Neuronal stem cell (in vitro differentiated cells): ENCODE results near the gene ZFAND2A.
"Not testable (repeated sequence)": the region's sequence is repeated elsewhere in the genome, so short reads cannot be mapped to it uniquely, and the experiment has no call there.

ENCODE experiments used
- DNase-seq: peaks from one replicate; pipeline ENCODE4 v3.0.0-alpha.2; 2013; ENCODE audit warnings: low spot score
- H2AFZ ChIP-seq: one replicate; pipeline ENCODE4 v1.6.1; 2013; ENCODE audit warnings: mild to moderate bottlenecking, low read length, inconsistent platforms
- H2AK5ac ChIP-seq: 2 replicates; pipeline ENCODE4 v1.6.1; 2013; ENCODE audit warnings: low read depth, mild to moderate bottlenecking, inconsistent platforms, low read length, moderate library complexity, mixed read lengths
- H2BK120ac ChIP-seq: 2 replicates; pipeline ENCODE4 v1.6.1; 2013; ENCODE audit warnings: low read depth, mild to moderate bottlenecking, inconsistent platforms, low read length, moderate library complexity, mixed read lengths
- H2BK12ac ChIP-seq: one replicate; pipeline ENCODE4 v1.6.1; 2013; ENCODE audit warnings: low read length, inconsistent platforms
- H2BK15ac ChIP-seq: 2 replicates; pipeline ENCODE4 v1.6.1; 2013; ENCODE audit warnings: mild to moderate bottlenecking, low read length, inconsistent platforms, mixed read lengths
- H2BK5ac ChIP-seq: one replicate; pipeline ENCODE4 v1.6.1; 2013; ENCODE audit warnings: inconsistent platforms, mild to moderate bottlenecking, low read length, moderate library complexity
- H3K14ac ChIP-seq: one replicate; pipeline ENCODE4 v1.6.1; 2013; ENCODE audit warnings: low read length, inconsistent platforms
- H3K18ac ChIP-seq: 2 replicates; pipeline ENCODE4 v1.6.1; 2013; ENCODE audit warnings: low read length, inconsistent platforms
- H3K23ac ChIP-seq: 2 replicates; pipeline ENCODE4 v1.6.1; 2013; ENCODE audit warnings: low read depth, mild to moderate bottlenecking, mixed read lengths, low read length, inconsistent platforms; ENCODE audit not compliant: poor library complexity
- H3K27ac ChIP-seq: replicated peaks from 3 replicates; pipeline ENCODE4 v1.5.1; 2013; ENCODE audit warnings: low read length, inconsistent platforms
- H3K27me3 ChIP-seq, 3 experiments: 2 replicates each; pipeline ENCODE4 v1.6.1; 2013; ENCODE audit warnings: low read length in 3 of 3, mild to moderate bottlenecking in 2 of 3, inconsistent platforms in 1 of 3, low read depth in 1 of 3, mixed read lengths in 1 of 3, moderate library complexity in 1 of 3; ENCODE audit not compliant: control insufficient read depth in 3 of 3, insufficient read depth in 3 of 3
- H3K36me3 ChIP-seq, 2 donors: replicated peaks in 1 of 2; 2 replicates each; pipeline ENCODE4 v1.6.1; 2013; ENCODE audit warnings: low read length in 2 of 2; ENCODE audit not compliant: control insufficient read depth in 2 of 2, insufficient read depth in 2 of 2
- H3K4ac ChIP-seq: 2 replicates; pipeline ENCODE4 v1.6.1; 2013; ENCODE audit warnings: inconsistent platforms, mild to moderate bottlenecking, low read length, moderate library complexity
- H3K4me1 ChIP-seq, 2 donors: 1 replicate in 1 of 2; 2 replicates in 1 of 2; pipeline ENCODE4 v1.6.1; 2013; ENCODE audit warnings: low read length in 2 of 2, low read depth in 1 of 2; ENCODE audit not compliant: control insufficient read depth in 2 of 2, insufficient read depth in 1 of 2
- H3K4me2 ChIP-seq: one replicate; pipeline ENCODE4 v1.6.1; 2013; ENCODE audit warnings: mild to moderate bottlenecking, low read length, inconsistent platforms; ENCODE audit not compliant: insufficient read depth, poor library complexity, severe bottlenecking
- H3K4me3 ChIP-seq, 2 donors: 2 replicates each; pipeline ENCODE4 v1.5.1; 2013; ENCODE audit warnings: low read length in 2 of 2, mild to moderate bottlenecking in 2 of 2, inconsistent platforms in 1 of 2, moderate library complexity in 1 of 2
- H3K79me1 ChIP-seq: one replicate; pipeline ENCODE4 v1.6.1; 2013; ENCODE audit warnings: low read depth, mild to moderate bottlenecking, inconsistent platforms, low read length, moderate library complexity
- H3K9ac ChIP-seq: one replicate; pipeline ENCODE4 v1.6.1; 2013; ENCODE audit warnings: mild to moderate bottlenecking, low read depth, low read length, inconsistent platforms; ENCODE audit not compliant: poor library complexity
- H3K9me3 ChIP-seq, 2 donors: replicated peaks in 1 of 2; 2 replicates each; pipeline versions ENCODE3 to v1.6.1; 2013; ENCODE audit warnings: low read length in 2 of 2, mild to moderate bottlenecking in 2 of 2, inconsistent platforms in 1 of 2, low read depth in 1 of 2, mixed read lengths in 1 of 2, moderate library complexity in 1 of 2; ENCODE audit not compliant: control insufficient read depth in 2 of 2, insufficient read depth in 1 of 2
- H4K8ac ChIP-seq: one replicate; pipeline ENCODE4 v1.6.1; 2013; ENCODE audit warnings: low read depth, mild to moderate bottlenecking, inconsistent platforms, low read length, moderate library complexity
- H4K91ac ChIP-seq: one replicate; pipeline ENCODE4 v1.6.1; 2013; ENCODE audit warnings: low read length, low read depth, mild to moderate bottlenecking, inconsistent platforms; ENCODE audit not compliant: poor library complexity
- WGBS, 2 donors: extraction: QIAGEN DNeasy Blood & Tissue Kit; methylation state at CpG; one replicate each; pipeline ENCODE4 v1.1.7; 2013; ENCODE audit warnings: missing lambda C conversion rate in 2 of 2, mixed read lengths in 1 of 2; ENCODE audit not compliant: insufficient read length in 2 of 2, insufficient replicate concordance in 1 of 2; ENCODE audit errors: extremely low coverage in 2 of 2; 5-methylcytosine and 5-hydroxymethylcytosine counted together

Gene ZFAND2A

DNA sequence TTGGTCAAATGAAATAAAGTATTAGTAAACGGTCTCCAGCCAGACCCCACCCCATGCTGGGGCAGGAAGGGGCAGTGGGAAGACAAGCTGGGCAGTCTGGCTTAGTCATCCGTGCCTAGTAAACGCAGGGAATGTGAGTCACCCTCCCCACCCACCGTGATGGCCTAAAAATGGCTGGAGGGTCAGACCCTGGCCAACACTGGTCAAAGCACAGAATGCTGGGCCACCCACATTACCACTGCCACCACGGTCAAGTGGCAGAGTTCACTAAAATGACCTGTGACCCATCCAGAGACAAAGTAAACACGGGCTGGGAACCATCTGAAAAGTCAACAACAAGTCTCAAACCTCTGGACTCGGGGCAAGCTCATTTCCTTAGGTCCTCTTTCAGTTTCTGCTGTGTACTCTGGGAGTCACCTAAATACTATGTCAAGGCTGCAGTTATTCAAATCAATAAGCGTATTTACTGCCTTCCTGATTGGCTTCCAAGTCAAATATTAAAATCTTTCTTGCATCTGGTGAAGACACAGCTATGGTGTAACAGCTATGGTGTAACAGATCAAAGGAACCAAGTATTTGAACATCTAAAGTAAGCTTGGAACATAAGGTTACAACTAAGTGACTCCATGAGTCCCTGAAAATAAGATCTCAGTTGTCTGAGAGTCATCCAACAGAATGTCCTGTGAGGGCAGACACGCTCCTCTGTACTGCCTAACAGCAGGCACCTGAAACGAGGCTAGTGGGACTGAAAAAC lies 3.0 kb downstream of the ZFAND2A start:
- H2BK120ac ChIP-seq: no peak overlapping the region
- no peak overlapping the region for H3K23ac ChIP-seq
- H3K27me3 ChIP-seq: no peaks in the 10 kb centered on the region
- H3K18ac ChIP-seq: no peak overlapping the region
- no peak overlapping the region for H2AFZ ChIP-seq
- no peak overlapping the region for H3K9ac ChIP-seq
- no peak overlapping the region for H4K91ac ChIP-seq
- WGBS, 2 donors: no CpG with 5 or more reads among the region's 10 CpGs
- H3K79me1 ChIP-seq: peaks cover 8% of the 10 kb centered on the region
- H3K4ac ChIP-seq: no peak overlapping the region
- H4K8ac ChIP-seq: no peak overlapping the region
- no peaks in the 10 kb centered on the region for H3K9me3 ChIP-seq
- no peak overlapping the region for H2AK5ac ChIP-seq
- no peak overlapping the region for H3K14ac ChIP-seq
- no peak overlapping the region for H3K4me2 ChIP-seq
- no peak overlapping the region for H2BK15ac ChIP-seq
- H3K4me3 ChIP-seq: no peak overlapping the region
- peaks cover 3 to 8% of the 10 kb centered on the region in 2 donors for H3K4me1 ChIP-seq
- no peak overlapping the region for H2BK5ac ChIP-seq
- peaks cover 15 to 58% of the 10 kb centered on the region in 2 donors for H3K36me3 ChIP-seq
- no peak for DNase-seq
- no peak overlapping the region for H3K27ac ChIP-seq
- H2BK12ac ChIP-seq: no peak overlapping the region

DNA sequence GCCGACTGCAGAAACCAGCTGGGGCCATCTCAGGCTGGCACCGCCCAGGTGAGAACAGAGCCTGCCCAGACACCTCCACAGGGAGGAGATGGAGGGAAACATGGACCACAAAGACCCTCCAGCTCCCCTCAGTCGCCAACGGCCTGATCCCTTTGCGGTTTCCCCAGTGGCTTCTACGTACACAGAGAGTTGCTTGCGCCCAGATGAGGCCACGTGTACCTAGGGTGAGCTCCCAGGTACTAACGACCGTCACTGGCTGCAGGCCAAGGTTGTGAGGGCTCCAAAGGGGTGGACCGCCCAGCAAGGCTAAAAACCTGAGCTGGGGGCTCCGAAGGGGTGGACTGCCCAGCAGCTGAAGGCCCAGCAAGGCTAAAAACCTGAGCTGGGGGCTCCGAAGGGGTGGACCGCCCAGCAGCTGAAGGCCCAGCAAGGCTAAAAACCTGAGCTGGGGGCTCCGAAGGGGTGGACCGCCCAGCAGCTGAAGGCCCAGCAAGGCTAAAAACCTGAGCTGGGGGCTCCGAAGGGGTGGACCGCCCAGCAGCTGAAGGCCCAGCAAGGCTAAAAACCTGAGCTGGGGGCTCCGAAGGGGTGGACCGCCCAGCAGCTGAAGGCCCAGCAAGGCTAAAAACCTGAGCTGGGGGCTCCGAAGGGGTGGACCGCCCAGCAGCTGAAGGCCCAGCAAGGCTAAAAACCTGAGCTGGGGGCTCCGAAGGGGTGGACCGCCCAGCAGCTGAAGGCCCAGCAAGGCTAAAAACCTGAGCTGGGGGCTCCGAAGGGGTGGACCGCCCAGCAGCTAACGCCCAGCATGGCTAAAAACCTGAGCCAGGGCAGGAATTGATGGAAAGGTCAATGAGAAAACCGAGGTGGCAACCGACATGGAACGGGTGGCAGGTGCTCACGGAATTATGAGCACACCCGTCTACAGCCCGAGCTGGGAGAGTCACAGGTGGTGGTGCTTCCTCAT lies 3.9 kb downstream of the ZFAND2A start:
- not testable (repeated sequence) for H3K9ac ChIP-seq, H3K18ac ChIP-seq, H3K27me3 ChIP-seq, H2AFZ ChIP-seq, H3K23ac ChIP-seq, H2BK120ac ChIP-seq, H3K9me3 ChIP-seq, H3K4me3 ChIP-seq, H3K4me2 ChIP-seq, H3K79me1 ChIP-seq, H2BK15ac ChIP-seq, H3K4ac ChIP-seq, H2AK5ac ChIP-seq, H3K27ac ChIP-seq, H4K8ac ChIP-seq, H3K14ac ChIP-seq, DNase-seq, H3K4me1 ChIP-seq, H4K91ac ChIP-seq, H2BK12ac ChIP-seq, H2BK5ac ChIP-seq
- no CpG with 5 or more reads among the region's 33 CpGs for WGBS, 2 donors
- H3K36me3 ChIP-seq: peaks cover 19 to 66% of the 10 kb centered on the region in 2 donors

DNA sequence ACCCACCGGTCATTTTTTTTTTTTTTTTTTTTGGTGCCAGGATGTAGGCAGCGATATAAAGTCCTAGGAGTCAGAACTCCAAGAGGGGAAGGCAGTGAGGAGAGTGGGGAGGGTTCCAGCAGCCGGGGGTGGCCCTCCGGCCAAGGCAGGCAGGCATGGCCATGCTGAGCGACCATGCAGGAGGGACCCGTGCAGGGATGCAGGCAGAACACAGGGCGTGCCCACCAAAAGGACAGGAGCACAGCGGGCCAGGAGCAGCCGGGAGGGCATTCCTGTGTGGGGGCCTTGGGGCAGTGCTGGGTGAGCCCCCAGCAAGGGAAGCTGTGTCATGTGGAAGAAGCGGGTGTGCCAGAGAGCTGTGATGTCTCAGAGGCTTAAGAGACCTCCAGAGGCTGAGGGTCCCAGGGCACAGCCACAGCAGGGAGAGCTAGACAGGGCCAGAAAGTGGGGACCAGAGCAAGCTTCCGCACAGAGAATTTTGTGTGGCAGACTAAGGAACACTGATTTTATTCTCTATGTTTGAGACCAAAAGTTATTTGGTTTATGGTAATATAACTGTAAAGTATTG lies 5.7 kb downstream of the ZFAND2A start:
- Histone ChIP-seq H2BK5ac (no peak overlapping the region), H3K27me3 (no peaks in the 10 kb centered on the region), H3K4me1 (peaks cover 3 to 4% of the 10 kb centered on the region in 2 donors), H3K4me2 (no peak overlapping the region), H3K18ac (no peak overlapping the region), H3K4ac (no peak overlapping the region), H2BK12ac (no peak overlapping the region), H3K36me3 (peaks cover 23 to 68% of the 10 kb centered on the region in 2 donors), H4K8ac (no peak overlapping the region), H2BK120ac (no peak overlapping the region), H2AK5ac (no peak overlapping the region), H3K27ac (no peak overlapping the region), H3K9ac (no peak overlapping the region), H3K9me3 (no peaks in the 10 kb centered on the region), H3K4me3 (no peak overlapping the region), H2BK15ac (no peak overlapping the region), H3K79me1 (peaks cover 5% of the 10 kb centered on the region), H4K91ac (no peak overlapping the region), H3K23ac (no peak overlapping the region), H3K14ac (no peak overlapping the region), H2AFZ (no peak overlapping the region)
- WGBS, 2 donors: no CpG with 5 or more reads among the region's 11 CpGs
- no peak for DNase-seq

DNA sequence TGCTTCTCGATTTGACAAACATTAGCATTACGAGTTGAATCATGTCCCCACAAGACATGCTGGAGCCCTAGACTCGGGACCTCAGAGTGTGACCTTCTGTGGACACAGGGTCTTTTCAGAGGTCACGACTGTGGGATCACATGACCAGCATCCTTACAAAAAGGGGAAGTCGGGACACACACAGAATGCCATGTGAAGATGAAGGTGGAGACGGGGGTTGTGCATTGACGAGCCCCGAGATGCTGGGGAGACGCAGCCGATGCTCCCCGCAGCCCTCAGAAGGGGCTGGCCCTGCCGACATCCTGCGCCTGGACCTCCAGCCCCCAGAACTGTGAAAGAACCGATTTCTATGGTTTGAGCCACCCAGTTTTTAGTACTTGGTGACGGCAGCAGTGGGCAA lies 7.5 kb downstream of the ZFAND2A start:
- H3K79me1 ChIP-seq: no peaks in the 10 kb centered on the region
- WGBS, 2 donors: no CpG with 5 or more reads among the region's 15 CpGs
- H2BK12ac ChIP-seq: no peak overlapping the region
- no peak overlapping the region for H3K18ac ChIP-seq
- no peak overlapping the region for H3K14ac ChIP-seq
- H3K23ac ChIP-seq: no peak overlapping the region
- H4K8ac ChIP-seq: no peak overlapping the region
- no peak overlapping the region for H3K4me3 ChIP-seq
- no peak overlapping the region for H3K9ac ChIP-seq
- no peak overlapping the region for H2BK5ac ChIP-seq
- no peak overlapping the region for H2BK15ac ChIP-seq
- H3K9me3 ChIP-seq: no peaks in the 10 kb centered on the region
- H3K4ac ChIP-seq: no peak overlapping the region
- H3K27ac ChIP-seq: no peak overlapping the region
- no peak overlapping the region for H3K4me2 ChIP-seq
- DNase-seq: no peak
- H3K27me3 ChIP-seq: no peaks in the 10 kb centered on the region
- peaks cover 23 to 61% of the 10 kb centered on the region in 2 donors for H3K36me3 ChIP-seq
- H2BK120ac ChIP-seq: no peak overlapping the region
- H2AFZ ChIP-seq: no peak overlapping the region
- no peaks in the 10 kb centered on the region for H3K4me1 ChIP-seq
- H4K91ac ChIP-seq: no peak overlapping the region
- H2AK5ac ChIP-seq: no peak overlapping the region
